Neural cell (in vitro differentiated cells): ENCODE data around the gene HCLS1. TPM values are rescaled to one million over a fixed set of nuclear protein-coding genes. Genes with fewer than 3 reads are reported as not detected.

ENCODE experiments used
- H2AFZ ChIP-seq: fragments of 200-600, 300-800 bp; sonication (generic), shearing (Covaris generic); 2 replicates; pipeline ENCODE4 v1.6.0; 2014; ENCODE audit warnings: low read depth, mild to moderate bottlenecking, antibody characterized with exemption, low read length, moderate library complexity
- H3F3A ChIP-seq: fragments of 200-600 bp; shearing (Covaris generic); 2 replicates; pipeline ENCODE4 v1.6.1; 2016; ENCODE audit warnings: mild to moderate bottlenecking, moderate library complexity, mixed read lengths, antibody characterized with exemption, low read length; ENCODE audit not compliant: insufficient read depth, poor library complexity, severe bottlenecking
- H3K27ac ChIP-seq: fragments of 200-600, 300-800 bp; sonication (generic), shearing (Covaris generic); 2 replicates; pipeline ENCODE4 v1.5.1; 2014; ENCODE audit warnings: mild to moderate bottlenecking, low read length, moderate library complexity
- H3K27me3 ChIP-seq: fragments of 300-800, 200-600 bp; sonication (generic), shearing (Covaris generic); 2 replicates; pipeline ENCODE4 v1.6.0; 2014; ENCODE audit warnings: mild to moderate bottlenecking, low read depth, low read length, moderate library complexity; ENCODE audit not compliant: insufficient read depth
- H3K36me3 ChIP-seq: fragments of 300-800, 200-600 bp; sonication (generic), shearing (Covaris generic); 2 replicates; pipeline ENCODE4 v1.5.1; 2014; ENCODE audit warnings: mild to moderate bottlenecking, antibody characterized with exemption, low read length, moderate library complexity; ENCODE audit not compliant: insufficient read depth
- H3K4me2 ChIP-seq: fragments of 300-800, 200-600 bp; sonication (generic), shearing (Covaris generic); 2 replicates; pipeline ENCODE4 v1.6.0; 2014; ENCODE audit warnings: mild to moderate bottlenecking, low read length
- H3K4me3 ChIP-seq: fragments of 300-800, 200-600 bp; sonication (generic), shearing (Covaris generic); 2 replicates; pipeline ENCODE4 v1.5.1; 2014; ENCODE audit warnings: mild to moderate bottlenecking, low read length, moderate library complexity
- H3K79me2 ChIP-seq: fragments of 200-600 bp; shearing (Covaris generic); replicated peaks from 2 replicates; pipeline ENCODE4 v1.6.0; 2014; ENCODE audit warnings: mild to moderate bottlenecking, low read length, moderate library complexity; ENCODE audit not compliant: insufficient read depth
- H3K9ac ChIP-seq: fragments of 300-800, 200-600 bp; sonication (generic), shearing (Covaris generic); 2 replicates; pipeline ENCODE4 v1.6.1; 2016; ENCODE audit warnings: mild to moderate bottlenecking, low read length, mixed read lengths
- H3K9me2 ChIP-seq: fragments of 200-600 bp; shearing (Covaris generic); 2 replicates; pipeline ENCODE4 v1.6.1; 2016; ENCODE audit warnings: mild to moderate bottlenecking, low read length, mixed read lengths; ENCODE audit not compliant: insufficient read depth
- H3K9me3 ChIP-seq: fragments of 200-600, 300-800 bp; sonication (generic), shearing (Covaris generic); 2 replicates; pipeline ENCODE4 v1.6.1; 2016; ENCODE audit warnings: mild to moderate bottlenecking, mixed run types, low read length, moderate library complexity, mixed read lengths
- H4K20me1 ChIP-seq: fragments of 200-600 bp; shearing (Covaris generic); 2 replicates; pipeline ENCODE4 v1.6.1; 2016; ENCODE audit warnings: mild to moderate bottlenecking, mixed run types; ENCODE audit not compliant: insufficient read depth
- EP300 ChIP-seq: fragments of 450-650 bp; conservative IDR thresholded peaks from 2 replicates; pipeline ENCODE4 v1.6.1; 2014; ENCODE audit warnings: antibody characterized with exemption, mild to moderate bottlenecking, moderate library complexity; ENCODE audit not compliant: poor library complexity, severe bottlenecking
- EZH2 ChIP-seq: fragments of 200-600, 300-800 bp; shearing (Covaris generic), sonication (generic); IDR thresholded peaks from 2 replicates; pipeline ENCODE4 v1.6.1; 2014; ENCODE audit warnings: antibody characterized with exemption, low read length, borderline replicate concordance, mild to moderate bottlenecking; ENCODE audit not compliant: insufficient read depth, poor library complexity, severe bottlenecking
- MXI1 ChIP-seq: fragments of 450-650 bp; conservative IDR thresholded peaks from 2 replicates; pipeline ENCODE4 v1.6.1; 2014; ENCODE audit warnings: antibody characterized with exemption, mild to moderate bottlenecking; ENCODE audit not compliant: poor library complexity, severe bottlenecking
- POLR2AphosphoS5 ChIP-seq: IDR thresholded peaks from 2 replicates; pipeline ENCODE4 v1.6.1; 2012
- RAD21 ChIP-seq: fragments of 450-650 bp; conservative IDR thresholded peaks from 2 replicates; pipeline ENCODE4 v1.6.1; 2014; ENCODE audit warnings: antibody characterized with exemption, mild to moderate bottlenecking, moderate library complexity
- SMC3 ChIP-seq: fragments of 450-650 bp; conservative IDR thresholded peaks from 2 replicates; pipeline ENCODE4 v1.6.1; 2014; ENCODE audit warnings: antibody characterized with exemption, mild to moderate bottlenecking, moderate library complexity; ENCODE audit not compliant: poor library complexity
- TAF1 ChIP-seq: IDR thresholded peaks from 2 replicates; pipeline ENCODE4 v1.6.1; 2012; ENCODE audit warnings: low read depth
- polyA minus RNA-seq: library from RNA; depleted of rRNA, polyadenylated mRNA; stranded (reverse); fragments of >200 nt; gene quantifications from 2 replicates; pipeline ENCODE4 v1.2.3, GENCODE V29; 2014
- polyA plus RNA-seq: library from polyadenylated mRNA; depleted of rRNA; stranded (reverse); fragments of >200 nt; gene quantifications from 2 replicates; pipeline ENCODE4 v1.2.3, GENCODE V29; 2014
- TF ChIP-seq, protein P1 (sequence below): fragments of 450-650 bp; IDR thresholded peaks from 2 replicates; pipeline ENCODE4 v1.5.1; 2014; ENCODE audit warnings: antibody characterized with exemption, mild to moderate bottlenecking, moderate library complexity; ENCODE audit not compliant: poor library complexity, severe bottlenecking
- TF ChIP-seq, protein P2 (sequence below): IDR thresholded peaks from 2 replicates; pipeline ENCODE4 v1.6.1; 2012; ENCODE audit warnings: borderline replicate concordance

HCLS1 gene, protein sequence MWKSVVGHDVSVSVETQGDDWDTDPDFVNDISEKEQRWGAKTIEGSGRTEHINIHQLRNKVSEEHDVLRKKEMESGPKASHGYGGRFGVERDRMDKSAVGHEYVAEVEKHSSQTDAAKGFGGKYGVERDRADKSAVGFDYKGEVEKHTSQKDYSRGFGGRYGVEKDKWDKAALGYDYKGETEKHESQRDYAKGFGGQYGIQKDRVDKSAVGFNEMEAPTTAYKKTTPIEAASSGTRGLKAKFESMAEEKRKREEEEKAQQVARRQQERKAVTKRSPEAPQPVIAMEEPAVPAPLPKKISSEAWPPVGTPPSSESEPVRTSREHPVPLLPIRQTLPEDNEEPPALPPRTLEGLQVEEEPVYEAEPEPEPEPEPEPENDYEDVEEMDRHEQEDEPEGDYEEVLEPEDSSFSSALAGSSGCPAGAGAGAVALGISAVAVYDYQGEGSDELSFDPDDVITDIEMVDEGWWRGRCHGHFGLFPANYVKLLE
- polyA plus RNA-seq (0.25 and 0.28 TPM in 2 replicates), polyA minus RNA-seq (not detected in 2 replicates)

DNA sequence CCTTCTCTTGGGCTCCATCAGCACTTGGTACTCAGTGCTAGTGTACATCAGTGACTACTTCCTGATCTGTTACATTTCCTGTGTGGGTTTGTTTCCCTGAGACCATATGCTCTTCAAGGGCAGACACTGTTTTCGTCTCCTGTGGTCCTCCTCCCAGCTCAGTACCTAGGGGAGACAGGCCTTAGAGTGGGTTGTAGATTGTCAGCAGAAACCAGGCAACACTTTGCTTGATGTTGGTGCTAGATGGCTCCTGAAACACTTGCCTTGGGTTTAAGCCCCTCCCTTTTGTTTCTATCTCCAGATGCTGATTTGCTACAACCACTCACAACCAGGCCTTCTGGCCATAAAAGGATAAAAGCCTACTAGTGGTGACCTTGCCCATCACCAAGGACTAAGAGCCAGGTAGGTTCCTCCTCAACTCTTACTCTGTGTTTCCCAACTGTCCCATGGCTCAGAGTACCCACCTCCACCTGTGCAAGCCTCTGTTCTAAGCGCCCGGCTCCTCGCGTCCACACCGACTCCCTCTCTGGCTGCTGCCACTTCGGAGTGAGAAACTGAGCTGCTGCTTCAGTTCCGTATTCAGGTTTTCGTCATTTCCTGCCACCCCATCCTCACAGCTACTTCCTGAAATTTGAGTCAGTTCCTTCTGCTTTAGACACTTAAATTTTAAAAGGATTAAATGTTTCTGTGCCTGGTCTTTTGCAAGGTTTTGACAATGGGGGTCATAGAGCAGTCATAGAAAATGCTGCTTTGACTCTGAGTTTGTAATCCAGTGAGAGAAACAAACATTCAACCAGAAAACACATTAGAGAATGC lies at the start of gene HCLS1:
HCLS1 (minus strand) TSS at position 548 of the 816 bp plus-strand sequence. CDS start 2,556 bp downstream, outside the sequence.
- Histone ChIP-seq H3K36me3 (peaks cover 16% of the 10 kb centered on the region), H3K27me3 (no peaks in the 10 kb centered on the region), H3K4me2 (no peak within 1 kb of the TSS), H4K20me1 (no peaks in the 10 kb centered on the region), H3K27ac (no peak within 1 kb of the TSS), H3K9me3 (no peaks in the 10 kb centered on the region), H3K9ac (no peak within 1 kb of the TSS), H3K4me3 (no peak within 1 kb of the TSS), H3F3A (no peaks in the 10 kb centered on the region), H2AFZ (no peak within 1 kb of the TSS), H3K9me2 (no peaks in the 10 kb centered on the region), H3K79me2 (no peaks in the 10 kb centered on the region)
- no peak for TF ChIP-seq RAD21
- no peak for TF ChIP-seq MXI1
- TF ChIP-seq EZH2, result no peak

DNA sequence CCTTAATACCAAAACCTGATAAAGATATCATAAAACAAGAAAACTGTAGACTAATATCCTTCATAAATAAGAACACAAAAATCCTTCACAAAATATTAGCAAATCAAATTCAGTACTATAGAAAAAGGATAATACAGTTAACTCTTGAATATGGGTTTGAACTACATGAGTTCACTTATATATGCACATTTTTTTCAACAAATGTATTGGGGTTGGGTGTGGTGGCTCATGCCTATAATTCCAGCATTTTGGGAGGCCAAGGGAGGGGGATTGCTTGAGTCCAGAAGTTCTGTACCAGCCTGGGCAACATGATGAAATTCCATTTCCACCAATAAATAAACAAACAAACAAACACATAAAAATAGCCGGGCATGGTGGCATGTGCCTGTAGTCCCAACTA lies 49.6 kb upstream of the HCLS1 start:
- Histone ChIP-seq H3K9ac (no peak overlapping the region), H4K20me1 (no peaks in the 10 kb centered on the region), H3K9me2 (no peaks in the 10 kb centered on the region), H3K9me3 (no peaks in the 10 kb centered on the region), H3K79me2 (no peaks in the 10 kb centered on the region), H3K4me2 (no peak overlapping the region), H2AFZ (no peak overlapping the region), H3K27me3 (no peaks in the 10 kb centered on the region), H3F3A (no peaks in the 10 kb centered on the region), H3K36me3 (peaks cover 4% of the 10 kb centered on the region), H3K4me3 (no peak overlapping the region), H3K27ac (no peak overlapping the region)
- no peak for TF ChIP-seq TAF1
- TF ChIP-seq RAD21, result no peak
- no peak for TF ChIP-seq MXI1
- TF ChIP-seq, protein P1, sequence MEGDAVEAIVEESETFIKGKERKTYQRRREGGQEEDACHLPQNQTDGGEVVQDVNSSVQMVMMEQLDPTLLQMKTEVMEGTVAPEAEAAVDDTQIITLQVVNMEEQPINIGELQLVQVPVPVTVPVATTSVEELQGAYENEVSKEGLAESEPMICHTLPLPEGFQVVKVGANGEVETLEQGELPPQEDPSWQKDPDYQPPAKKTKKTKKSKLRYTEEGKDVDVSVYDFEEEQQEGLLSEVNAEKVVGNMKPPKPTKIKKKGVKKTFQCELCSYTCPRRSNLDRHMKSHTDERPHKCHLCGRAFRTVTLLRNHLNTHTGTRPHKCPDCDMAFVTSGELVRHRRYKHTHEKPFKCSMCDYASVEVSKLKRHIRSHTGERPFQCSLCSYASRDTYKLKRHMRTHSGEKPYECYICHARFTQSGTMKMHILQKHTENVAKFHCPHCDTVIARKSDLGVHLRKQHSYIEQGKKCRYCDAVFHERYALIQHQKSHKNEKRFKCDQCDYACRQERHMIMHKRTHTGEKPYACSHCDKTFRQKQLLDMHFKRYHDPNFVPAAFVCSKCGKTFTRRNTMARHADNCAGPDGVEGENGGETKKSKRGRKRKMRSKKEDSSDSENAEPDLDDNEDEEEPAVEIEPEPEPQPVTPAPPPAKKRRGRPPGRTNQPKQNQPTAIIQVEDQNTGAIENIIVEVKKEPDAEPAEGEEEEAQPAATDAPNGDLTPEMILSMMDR, result no peak

DNA sequence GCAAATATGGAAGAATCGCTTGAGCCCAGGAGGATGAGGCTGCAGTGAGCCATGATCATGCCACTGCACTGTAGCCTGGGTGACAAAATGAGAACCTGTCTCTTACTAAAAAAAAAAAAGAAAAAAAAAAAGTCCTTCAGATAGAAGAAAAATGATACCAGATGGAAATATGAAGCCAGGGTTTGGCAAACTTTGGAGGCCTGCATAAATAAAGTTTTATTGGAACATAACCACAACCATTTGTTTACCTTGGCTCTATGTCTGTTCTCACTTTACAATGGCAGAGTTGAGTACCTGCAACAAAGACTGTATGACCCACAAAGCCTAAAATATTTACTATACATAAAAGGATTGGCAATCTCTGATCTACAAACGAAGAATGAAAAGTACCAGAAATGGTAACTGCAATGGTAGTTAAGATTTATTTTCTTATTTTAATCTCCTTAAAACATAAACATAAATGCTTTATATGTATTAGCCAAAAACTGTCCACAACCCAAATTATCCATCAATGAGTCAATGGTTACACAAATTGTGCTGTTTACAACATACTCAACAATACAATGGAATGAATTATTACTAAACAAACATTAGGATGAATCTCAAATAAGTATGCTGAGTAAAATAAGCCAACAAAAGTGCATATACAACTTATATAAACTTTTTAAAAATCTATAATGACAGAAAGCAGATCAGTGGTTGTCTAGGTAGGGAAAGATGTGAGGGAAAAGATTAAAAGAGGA lies 47.0 kb upstream of the HCLS1 start:
- H2AFZ ChIP-seq, result no peak overlapping the region

More for the DNA sequence above, 47.0 kb upstream of the HCLS1 start:
- Histone ChIP-seq H3K4me3 (no peak overlapping the region), H3K27ac (no peak overlapping the region), H4K20me1 (no peaks in the 10 kb centered on the region), H3K9me3 (no peaks in the 10 kb centered on the region), H3K79me2 (no peaks in the 10 kb centered on the region), H3K27me3 (no peaks in the 10 kb centered on the region), H3K36me3 (no peaks in the 10 kb centered on the region), H3K9me2 (no peaks in the 10 kb centered on the region), H3K9ac (no peak overlapping the region), H3K4me2 (no peak overlapping the region), H3F3A (no peaks in the 10 kb centered on the region)
- TF ChIP-seq, protein P1, result no peak
- TF ChIP-seq EZH2 (no peak), EP300 (no peak), SMC3 (no peak), MXI1 (no peak), RAD21 (no peak), POLR2AphosphoS5 (no peak), TAF1 (no peak)
- TF ChIP-seq, protein P2, sequence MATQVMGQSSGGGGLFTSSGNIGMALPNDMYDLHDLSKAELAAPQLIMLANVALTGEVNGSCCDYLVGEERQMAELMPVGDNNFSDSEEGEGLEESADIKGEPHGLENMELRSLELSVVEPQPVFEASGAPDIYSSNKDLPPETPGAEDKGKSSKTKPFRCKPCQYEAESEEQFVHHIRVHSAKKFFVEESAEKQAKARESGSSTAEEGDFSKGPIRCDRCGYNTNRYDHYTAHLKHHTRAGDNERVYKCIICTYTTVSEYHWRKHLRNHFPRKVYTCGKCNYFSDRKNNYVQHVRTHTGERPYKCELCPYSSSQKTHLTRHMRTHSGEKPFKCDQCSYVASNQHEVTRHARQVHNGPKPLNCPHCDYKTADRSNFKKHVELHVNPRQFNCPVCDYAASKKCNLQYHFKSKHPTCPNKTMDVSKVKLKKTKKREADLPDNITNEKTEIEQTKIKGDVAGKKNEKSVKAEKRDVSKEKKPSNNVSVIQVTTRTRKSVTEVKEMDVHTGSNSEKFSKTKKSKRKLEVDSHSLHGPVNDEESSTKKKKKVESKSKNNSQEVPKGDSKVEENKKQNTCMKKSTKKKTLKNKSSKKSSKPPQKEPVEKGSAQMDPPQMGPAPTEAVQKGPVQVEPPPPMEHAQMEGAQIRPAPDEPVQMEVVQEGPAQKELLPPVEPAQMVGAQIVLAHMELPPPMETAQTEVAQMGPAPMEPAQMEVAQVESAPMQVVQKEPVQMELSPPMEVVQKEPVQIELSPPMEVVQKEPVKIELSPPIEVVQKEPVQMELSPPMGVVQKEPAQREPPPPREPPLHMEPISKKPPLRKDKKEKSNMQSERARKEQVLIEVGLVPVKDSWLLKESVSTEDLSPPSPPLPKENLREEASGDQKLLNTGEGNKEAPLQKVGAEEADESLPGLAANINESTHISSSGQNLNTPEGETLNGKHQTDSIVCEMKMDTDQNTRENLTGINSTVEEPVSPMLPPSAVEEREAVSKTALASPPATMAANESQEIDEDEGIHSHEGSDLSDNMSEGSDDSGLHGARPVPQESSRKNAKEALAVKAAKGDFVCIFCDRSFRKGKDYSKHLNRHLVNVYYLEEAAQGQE, result no peak
